Measurements from ENCODE around the gene MBD5.

The MBD5 gene

GRCh38 chr2:148338541-148338940 is 317.6 kb downstream of the MBD5 start:
- no peak for DNase-seq

- DNase-seq, result no peak
These were observed 321.2 kb downstream of the MBD5 start for GRCh38 chr2:148342086-148342485.

DNA sequence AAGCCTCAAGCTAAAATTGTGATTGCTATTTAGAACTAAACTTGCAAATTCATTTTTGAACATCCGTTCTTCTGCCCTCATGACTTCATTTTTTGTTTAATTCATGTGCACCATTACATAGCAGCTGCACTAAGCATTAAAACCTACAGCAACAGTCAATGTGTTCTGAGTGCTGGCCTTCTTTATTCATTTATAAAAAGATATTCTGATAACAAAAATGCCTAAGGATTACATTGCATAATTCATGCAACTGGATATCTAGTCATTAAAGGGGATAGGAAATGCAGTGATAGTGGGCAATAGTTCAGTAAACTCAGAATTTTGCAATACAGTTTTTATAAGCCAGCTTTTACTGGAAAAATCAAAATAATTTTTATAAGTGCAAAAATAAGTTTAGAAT is 329.3 kb downstream of the MBD5 start:
- DNase-seq, result no peak

GRCh38 chr2:148351437-148352143 is 330.7 kb downstream of the MBD5 start:
- DNase-seq, result no peak

DNA sequence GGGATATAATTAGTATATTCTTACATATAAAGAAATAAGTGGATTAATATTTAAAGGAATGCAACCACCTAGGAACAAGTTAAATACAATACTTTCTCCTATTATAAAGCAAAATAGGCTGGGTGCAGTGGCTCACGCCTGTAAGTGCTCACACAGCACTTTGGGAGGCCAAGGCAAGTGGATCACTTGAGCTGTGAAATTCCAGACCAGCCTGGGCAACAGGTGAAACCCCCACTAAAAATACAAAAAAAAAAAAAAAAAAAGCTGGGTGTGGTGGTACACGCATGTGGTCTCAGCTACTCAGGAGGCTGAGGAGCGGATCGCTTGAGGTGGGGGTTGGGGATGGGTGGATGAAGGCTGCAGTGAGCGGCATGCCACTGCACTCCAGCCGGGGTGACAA is 337.5 kb downstream of the MBD5 start:
- no peak for DNase-seq

GRCh38 chr2:148360662-148361061 is 339.8 kb downstream of the MBD5 start:
- no peak for DNase-seq

DNA sequence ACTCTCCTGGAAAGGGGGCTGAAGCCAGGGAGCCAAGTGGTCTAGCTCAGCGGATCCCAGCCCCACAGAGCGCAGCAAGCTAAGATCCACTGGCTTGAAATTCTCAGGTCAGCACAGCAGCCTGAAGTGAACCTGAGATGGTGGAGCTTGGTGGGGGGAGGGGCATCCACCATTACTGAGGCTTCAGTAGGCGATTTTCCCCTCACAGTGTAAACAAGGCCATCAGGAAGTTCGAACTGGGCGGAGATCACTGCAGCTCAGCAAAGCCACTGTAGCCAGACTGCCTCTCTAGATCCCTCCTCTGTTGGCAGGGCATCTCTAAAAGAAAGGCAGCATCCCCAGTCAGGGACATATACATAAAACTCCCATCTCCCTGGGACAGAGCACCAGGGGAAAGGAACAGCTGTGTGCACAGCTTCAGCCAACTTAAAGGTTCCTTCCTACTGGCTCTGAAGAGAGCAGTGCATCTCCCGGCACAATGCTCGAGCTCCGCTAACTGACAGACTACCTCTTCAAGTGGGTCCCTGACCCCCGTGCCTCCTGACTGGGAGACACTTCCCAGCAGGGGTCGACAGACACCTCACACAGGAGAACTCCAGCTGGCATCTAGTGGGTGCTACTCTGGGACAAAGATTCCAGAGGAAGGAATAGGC is 341.4 kb downstream of the MBD5 start:
- no peak for DNase-seq

DNA sequence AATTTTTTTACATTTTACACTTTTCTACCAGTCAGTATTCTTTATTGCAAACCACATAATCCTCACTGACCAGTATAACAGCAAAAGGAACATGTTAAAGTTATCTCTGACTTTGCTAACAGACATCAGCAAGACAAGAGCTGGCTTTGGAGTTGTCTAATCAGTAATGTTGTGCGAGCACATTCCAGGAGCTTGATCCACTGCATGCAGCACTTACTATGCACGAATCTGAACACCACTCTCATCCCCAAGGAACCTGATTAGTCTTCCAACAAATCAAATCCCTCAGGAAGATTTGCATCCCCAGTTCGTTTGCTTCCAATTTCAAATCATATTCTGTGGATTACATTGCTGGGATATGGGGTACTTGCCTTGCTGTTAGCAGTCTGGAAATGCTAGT is 354.3 kb downstream of the MBD5 start:
- DNase-seq, result no peak

DNA sequence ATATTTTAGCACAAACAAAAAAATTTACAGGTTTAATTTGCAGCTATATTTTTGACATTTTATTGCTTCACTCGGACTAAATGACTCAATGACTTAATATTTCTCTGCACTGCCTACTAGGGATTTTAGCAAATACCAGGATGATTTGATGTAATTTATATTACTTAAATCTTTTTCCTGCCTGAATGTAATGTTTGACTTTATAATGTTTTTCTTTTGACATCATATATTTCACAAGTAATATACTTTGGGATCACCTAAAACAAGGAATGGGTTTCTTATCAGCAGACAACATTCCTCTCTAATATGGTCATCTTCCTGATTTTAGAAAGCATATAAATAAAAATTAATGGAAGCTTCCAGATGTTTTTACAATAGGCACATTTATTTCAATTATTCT is 370.4 kb downstream of the MBD5 start:
- no peak for DNase-seq

DNA sequence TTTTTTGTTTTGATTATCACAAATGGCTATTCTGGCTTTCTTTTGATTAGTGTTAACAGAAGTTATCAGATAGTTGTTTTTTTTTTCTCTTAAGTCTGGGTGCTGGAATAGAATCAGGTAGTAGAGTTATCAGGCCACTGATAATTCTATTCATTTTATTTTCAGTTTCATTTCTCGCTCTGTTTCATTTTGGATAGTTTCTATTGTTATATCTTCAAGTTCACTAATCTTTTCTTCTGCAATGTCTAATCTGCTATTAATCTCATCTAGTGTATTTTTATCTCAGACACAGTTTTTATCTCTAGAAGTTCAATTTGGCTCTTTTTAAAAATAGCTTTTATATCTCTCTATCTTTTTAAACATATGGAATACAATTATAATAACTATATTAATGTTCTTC is 381.9 kb downstream of the MBD5 start:
- no peak for DNase-seq

DNA sequence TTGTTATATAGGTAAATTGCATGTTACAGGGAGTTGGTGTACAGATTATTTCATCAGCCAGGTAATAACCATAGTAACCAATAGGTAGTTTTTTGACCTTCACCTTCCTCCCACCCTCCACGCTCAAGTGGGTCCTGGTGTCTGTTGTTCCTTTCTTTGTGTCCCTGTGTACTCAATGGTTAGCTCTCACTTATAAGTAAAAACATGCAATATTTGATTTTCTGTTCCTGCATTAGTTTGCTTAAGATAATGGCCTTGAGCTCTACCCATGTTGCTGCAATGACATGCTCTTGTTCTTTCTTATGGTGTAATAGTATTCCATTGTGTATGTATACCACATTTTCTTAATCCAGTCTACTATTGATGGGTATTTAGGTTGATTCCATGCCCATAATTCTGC is 390.0 kb downstream of the MBD5 start:
- DNase-seq, result no peak

DNA sequence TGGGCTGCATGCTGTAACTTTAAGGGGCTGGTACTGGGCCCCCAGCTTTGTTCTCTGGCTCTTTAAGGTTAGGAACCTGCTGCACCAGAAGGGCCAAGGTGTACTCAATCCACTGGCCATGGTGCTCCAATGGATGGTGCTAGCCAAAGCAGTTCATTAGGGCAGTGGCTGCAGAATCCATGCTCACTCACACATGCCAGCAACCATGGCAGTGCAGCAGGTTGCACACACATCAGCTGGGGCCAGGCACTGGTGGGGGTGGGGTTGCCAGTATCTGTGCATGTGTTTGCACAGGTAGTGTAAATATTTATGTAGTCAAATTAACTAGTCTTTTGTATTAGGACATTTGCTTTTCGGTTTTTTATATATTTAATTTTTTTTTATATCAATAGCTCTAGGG is 395.4 kb downstream of the MBD5 start:
- DNase-seq, result no peak

DNA sequence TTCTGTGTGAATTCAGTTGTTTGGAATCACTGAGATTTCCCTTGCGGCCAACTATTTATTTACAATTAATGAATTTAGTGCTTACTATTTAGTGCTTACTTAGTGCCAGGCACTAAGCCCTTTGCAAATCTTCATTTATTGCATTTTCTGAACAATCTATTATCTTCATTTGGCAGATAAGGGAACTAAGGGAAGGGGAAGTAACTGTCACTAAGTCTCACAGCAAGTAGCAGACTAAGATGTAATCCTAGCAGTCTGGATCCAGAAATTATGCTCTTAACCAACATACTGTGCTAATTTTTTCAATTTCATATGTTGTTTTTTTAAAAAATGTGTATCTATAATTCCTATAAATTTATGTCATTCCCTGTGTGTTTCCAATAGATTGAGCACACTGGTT is 409.2 kb downstream of the MBD5 start:
- no peak for DNase-seq

GRCh38 chr2:148447877-148448276 is 427.0 kb downstream of the MBD5 start:
- DNase-seq, result no peak

GRCh38 chr2:148450531-148450930 is 429.6 kb downstream of the MBD5 start:
- no peak for DNase-seq

GRCh38 chr2:148451046-148451445 is 430.2 kb downstream of the MBD5 start:
- DNase-seq, result no peak

GRCh38 chr2:148455791-148456190 is 434.9 kb downstream of the MBD5 start:
- no peak for DNase-seq

GRCh38 chr2:148458171-148458570 is 437.3 kb downstream of the MBD5 start:
- DNase-seq, result no peak

GRCh38 chr2:148459377-148459778 is 438.5 kb downstream of the MBD5 start:
- no peak for DNase-seq

GRCh38 chr2:148461876-148462275 is 441.0 kb downstream of the MBD5 start:
- DNase-seq, result no peak

GRCh38 chr2:148475626-148476025 is 454.7 kb downstream of the MBD5 start:
- DNase-seq, result no peak

DNA sequence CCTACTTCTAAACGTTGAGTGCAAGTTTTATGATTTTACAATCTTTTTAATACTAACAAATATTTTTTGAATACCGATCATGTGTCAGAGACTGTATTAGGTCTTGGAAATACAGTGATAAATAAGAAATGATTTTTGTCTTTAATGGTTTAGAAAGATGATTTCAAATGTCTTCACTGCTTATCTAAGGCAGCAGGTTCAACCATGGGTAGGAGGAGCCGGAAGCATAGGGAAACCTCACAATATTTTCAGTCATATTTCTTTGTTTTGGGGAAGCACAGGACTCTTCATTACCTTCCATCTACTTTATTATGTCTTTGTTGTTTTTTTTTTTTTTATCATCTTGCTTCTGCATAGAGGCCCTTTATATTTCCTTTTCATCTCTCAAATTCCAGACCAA is 458.5 kb downstream of the MBD5 start:
- DNase-seq, result no peak

DNA sequence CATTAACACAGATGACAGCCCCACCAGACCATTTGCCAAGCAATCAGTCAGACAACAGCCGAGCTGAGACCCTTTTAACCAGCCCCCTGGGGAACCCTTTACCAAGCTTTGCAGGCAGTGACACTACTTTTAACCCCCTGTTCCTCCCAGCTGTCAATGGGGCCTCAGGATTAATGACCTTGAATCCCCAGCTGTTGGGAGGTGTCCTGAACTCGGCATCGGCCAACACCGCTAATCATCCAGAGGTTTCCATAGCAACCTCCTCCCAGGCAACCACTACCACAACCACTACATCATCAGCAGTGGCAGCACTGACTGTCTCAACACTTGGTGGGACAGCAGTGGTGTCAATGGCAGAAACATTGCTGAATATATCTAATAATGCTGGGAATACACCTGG is 462.8 kb downstream of the MBD5 start:
- DNase-seq, result no peak

- no peak for DNase-seq
These were observed 463.2 kb downstream of the MBD5 start for GRCh38 chr2:148484066-148484465.

DNA sequence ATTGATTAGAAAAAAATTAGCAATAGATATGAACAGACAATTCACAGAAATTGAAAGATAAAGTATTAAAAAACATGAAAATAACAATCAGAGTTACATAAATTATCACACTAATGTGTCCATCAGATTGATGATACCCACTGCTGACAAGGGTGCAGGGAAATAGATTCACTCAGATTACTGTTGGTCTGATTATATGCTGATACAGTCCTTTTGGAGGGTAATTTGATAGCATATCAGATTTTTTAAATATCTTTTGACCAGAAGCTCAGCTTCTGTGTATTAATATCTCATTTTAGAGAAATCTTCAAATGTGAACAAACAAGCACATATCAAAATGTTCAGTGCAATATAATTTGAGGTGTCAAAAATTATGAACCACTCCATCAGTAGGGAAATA is 465.8 kb downstream of the MBD5 start:
- no peak for DNase-seq
